ENCODE data around the gene LUC7L2. TPM values are rescaled to one million over a fixed set of nuclear protein-coding genes. Genes with fewer than 3 reads are reported as not detected.

The LUC7L2 gene
- total RNA-seq, 4 donors from 2014 or later, result 125 to 179 (median 145) TPM

DNA sequence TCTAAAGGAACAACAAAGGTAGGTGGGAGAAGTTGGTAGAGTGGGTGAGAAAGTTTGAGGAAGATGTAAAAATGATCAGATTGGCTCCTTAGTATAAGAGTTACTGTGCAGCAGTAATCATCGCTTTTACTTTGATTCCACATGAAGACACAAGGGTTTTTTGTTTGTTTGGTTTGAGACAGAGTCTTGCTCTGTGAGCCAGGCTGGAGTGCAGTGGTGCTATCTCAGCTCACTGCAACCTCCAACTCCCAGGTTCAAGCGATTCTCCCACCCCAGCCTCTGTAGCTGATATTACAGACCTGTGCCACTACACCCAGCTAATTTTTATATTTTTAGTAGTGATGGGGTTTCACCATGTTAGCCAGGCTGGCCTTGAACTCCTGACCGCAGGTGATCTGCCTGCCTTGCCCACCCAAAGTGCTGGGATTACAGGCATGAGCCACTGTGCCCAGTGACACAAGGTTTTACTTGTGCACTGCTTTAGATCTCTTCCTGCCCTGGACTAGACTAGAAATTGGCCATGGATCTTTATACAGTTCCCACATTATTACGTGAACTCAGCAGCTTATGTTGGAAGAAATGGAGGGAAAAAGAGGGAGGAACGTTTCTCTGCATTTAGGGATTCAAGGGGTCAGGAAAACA is 10.7 kb downstream of the LUC7L2 start:
- intact Hi-C loops (cut with DNase I), result no loop called here
- peak overlapping the region; percentile 18 to 39 (median 33) for H3K27ac ChIP-seq
- H3K9me3 ChIP-seq, result no peaks in the 10 kb centered on the region
- 55 to 61% methylated on average over 5 of the region's 5 CpGs for WGBS, 2 donors
- no peaks in the 10 kb centered on the region for H3K27me3 ChIP-seq
- H3K36me3 ChIP-seq, result peaks cover 0 to 3% of the 10 kb centered on the region in 2 donors
- TF ChIP-seq, protein P1, sequence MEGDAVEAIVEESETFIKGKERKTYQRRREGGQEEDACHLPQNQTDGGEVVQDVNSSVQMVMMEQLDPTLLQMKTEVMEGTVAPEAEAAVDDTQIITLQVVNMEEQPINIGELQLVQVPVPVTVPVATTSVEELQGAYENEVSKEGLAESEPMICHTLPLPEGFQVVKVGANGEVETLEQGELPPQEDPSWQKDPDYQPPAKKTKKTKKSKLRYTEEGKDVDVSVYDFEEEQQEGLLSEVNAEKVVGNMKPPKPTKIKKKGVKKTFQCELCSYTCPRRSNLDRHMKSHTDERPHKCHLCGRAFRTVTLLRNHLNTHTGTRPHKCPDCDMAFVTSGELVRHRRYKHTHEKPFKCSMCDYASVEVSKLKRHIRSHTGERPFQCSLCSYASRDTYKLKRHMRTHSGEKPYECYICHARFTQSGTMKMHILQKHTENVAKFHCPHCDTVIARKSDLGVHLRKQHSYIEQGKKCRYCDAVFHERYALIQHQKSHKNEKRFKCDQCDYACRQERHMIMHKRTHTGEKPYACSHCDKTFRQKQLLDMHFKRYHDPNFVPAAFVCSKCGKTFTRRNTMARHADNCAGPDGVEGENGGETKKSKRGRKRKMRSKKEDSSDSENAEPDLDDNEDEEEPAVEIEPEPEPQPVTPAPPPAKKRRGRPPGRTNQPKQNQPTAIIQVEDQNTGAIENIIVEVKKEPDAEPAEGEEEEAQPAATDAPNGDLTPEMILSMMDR (IDR thresholded peaks at IDR 0.05), result no peak
- no peak for TF ChIP-seq POLR2A (IDR thresholded peaks at IDR 0.05)
- peak in 1 of 2 donors; percentile 35 for DNase-seq
- peaks cover 63 to 67% of the 10 kb centered on the region in 2 donors for H3K4me1 ChIP-seq
- no peak overlapping the region for H3K4me3 ChIP-seq (replicated peaks in 1 of 3)

DNA sequence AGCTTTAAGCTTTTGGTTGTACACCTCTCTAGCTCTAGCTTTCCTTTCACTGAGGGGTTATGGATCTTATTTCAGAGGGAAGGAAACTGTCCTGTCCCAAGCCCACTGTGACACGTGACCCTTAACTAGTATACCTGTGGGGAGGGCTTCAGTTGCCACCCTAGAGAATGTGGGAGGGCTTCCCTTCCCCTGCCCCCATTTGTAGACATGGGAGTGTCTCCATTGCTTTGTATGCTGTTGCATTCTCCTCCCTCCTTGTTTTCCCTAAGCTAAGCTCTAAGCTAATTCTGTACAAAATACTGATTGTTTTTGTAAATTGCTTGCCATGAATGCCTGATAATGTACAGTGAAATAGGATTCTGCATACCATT is 11.2 kb downstream of the LUC7L2 start:
- no peak for DNase-seq
- 75 to 81% methylated on average over 1 of the region's 1 CpG for WGBS, 2 donors
- Histone ChIP-seq H3K4me1 (peaks cover 58 to 62% of the 10 kb centered on the region in 2 donors), H3K36me3 (no peaks in the 10 kb centered on the region), H3K4me3 (replicated peaks in 1 of 3) (no peak overlapping the region), H3K27ac (peak overlapping the region in 2 of 3 donors; percentile 18 to 39), H3K27me3 (no peaks in the 10 kb centered on the region), H3K9me3 (no peaks in the 10 kb centered on the region)
- intact Hi-C loops (cut with DNase I), result no loop called here
- no peak for TF ChIP-seq POLR2A (IDR thresholded peaks at IDR 0.05)
- TF ChIP-seq, protein P1 (IDR thresholded peaks at IDR 0.05), result no peak

DNA sequence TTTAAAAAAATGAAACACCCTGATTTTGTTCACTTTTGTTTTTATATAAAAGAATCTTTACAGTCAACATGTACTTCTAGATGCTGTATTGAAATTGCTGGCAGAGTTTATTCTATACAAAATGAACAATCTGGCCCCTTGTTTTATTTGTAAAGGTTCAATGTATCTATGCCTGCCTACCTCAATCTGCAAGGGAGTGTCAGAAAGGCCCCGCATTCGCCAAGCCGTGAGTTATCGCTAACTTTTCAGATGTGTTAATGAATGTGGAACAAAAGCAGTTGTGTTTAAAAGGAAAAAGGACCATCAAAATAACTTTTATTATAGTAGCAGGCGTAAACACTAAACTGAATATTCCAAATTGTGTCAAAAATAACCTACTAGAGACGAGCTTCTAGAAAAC is 14.6 kb downstream of the LUC7L2 start:
- no peaks in the 10 kb centered on the region for H3K9me3 ChIP-seq
- H3K4me1 ChIP-seq, result peaks cover 33 to 43% of the 10 kb centered on the region in 2 donors
- no peak for DNase-seq
- H3K27me3 ChIP-seq, result no peaks in the 10 kb centered on the region
- intact Hi-C loops (cut with DNase I), result no loop called here
- TF ChIP-seq POLR2A (IDR thresholded peaks at IDR 0.05), result no peak
- TF ChIP-seq, protein P1 (IDR thresholded peaks at IDR 0.05), result no peak
- no peak overlapping the region for H3K27ac ChIP-seq
- WGBS, 2 donors, result 93 to 95% methylated on average over 6 of the region's 6 CpGs
- H3K36me3 ChIP-seq, result peaks cover 15 to 20% of the 10 kb centered on the region in 2 donors
- H3K4me3 ChIP-seq (replicated peaks in 1 of 3), result no peak overlapping the region

DNA sequence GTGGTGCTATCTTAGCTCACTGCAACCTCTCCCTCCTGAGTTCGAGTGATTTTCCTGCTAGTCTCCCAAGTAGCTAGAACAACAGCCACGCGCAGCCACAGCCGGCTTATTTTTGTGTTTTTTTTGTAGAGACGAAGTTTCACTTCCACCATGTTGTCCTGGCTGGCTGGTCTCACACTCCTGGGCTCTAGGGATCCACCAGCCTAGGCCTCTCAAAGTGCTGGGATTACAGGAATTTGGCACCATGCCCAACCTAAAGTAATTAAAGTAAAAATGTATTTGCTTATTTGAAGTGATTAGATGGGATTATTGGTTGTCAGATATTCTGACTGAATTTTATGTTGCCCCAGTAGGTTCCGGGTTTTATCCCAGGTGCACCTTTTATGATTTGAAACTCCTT is 22.7 kb downstream of the LUC7L2 start:
- H3K27ac ChIP-seq, result peak overlapping the region in 1 of 3 donors; percentile 69
- 86 to 87% methylated on average over 6 of the region's 6 CpGs for WGBS, 2 donors
- no peaks in the 10 kb centered on the region for H3K27me3 ChIP-seq
- peaks cover 16 to 26% of the 10 kb centered on the region in 2 donors for H3K36me3 ChIP-seq
- H3K4me1 ChIP-seq, result peaks cover 8 to 11% of the 10 kb centered on the region in 2 donors
- no peak for TF ChIP-seq POLR2A (IDR thresholded peaks at IDR 0.05)
- TF ChIP-seq, protein P1 (IDR thresholded peaks at IDR 0.05), result no peak
- no peak overlapping the region for H3K4me3 ChIP-seq (replicated peaks in 1 of 3)
- no peaks in the 10 kb centered on the region for H3K9me3 ChIP-seq
- DNase-seq, result no peak
- intact Hi-C loops (cut with DNase I), result no loop called here

DNA sequence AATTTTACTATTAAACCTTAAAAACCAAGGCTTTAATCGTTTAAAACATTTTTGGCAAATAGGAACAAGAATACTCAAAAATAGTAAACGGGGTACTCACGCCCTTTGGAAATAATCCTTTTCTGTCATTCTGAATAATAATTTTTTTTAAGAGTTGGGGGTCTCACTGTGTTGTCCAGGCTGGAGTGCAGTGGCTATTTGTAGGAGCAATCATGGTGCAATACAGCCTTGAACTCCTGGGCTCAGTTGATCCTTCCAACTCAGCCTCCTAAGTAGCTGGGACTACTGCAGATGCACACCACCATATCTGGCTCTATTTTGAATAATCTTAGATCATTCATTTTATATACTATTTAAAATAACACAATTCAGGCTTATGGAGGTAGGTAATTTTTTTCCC is 24.9 kb downstream of the LUC7L2 start:
- WGBS, 2 donors, result 95 to 97% methylated on average over 3 of the region's 3 CpGs
- no peak overlapping the region for H3K27ac ChIP-seq
- intact Hi-C loops (cut with DNase I), result no loop called here
- peaks cover 10 to 13% of the 10 kb centered on the region in 2 donors for H3K36me3 ChIP-seq
- no peak for DNase-seq
- TF ChIP-seq, protein P1 (IDR thresholded peaks at IDR 0.05), result no peak
- no peak for TF ChIP-seq POLR2A (IDR thresholded peaks at IDR 0.05)
- H3K4me1 ChIP-seq, result peaks cover 27 to 31% of the 10 kb centered on the region in 2 donors
- H3K4me3 ChIP-seq (replicated peaks in 1 of 3), result no peak overlapping the region
- no peaks in the 10 kb centered on the region for H3K27me3 ChIP-seq
- H3K9me3 ChIP-seq, result no peaks in the 10 kb centered on the region
